ENCODE measurements around the gene PTPMT1.
"Not testable (repeated sequence)": the region's sequence is repeated elsewhere in the genome, so short reads cannot be mapped to it uniquely, and the experiment has no call there.

The PTPMT1 gene, protein sequence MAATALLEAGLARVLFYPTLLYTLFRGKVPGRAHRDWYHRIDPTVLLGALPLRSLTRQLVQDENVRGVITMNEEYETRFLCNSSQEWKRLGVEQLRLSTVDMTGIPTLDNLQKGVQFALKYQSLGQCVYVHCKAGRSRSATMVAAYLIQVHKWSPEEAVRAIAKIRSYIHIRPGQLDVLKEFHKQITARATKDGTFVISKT

GRCh38 chr11:47565340-47566148 lies at the start of gene PTPMT1:
Gene PTPMT1, plus strand, starts transcription at chr11:47565599. Its CDS starts 24 bp downstream, at chr11:47565623.
- in situ Hi-C loops (cut with MboI; ENCODE audit: low sequenced_read_pairs) = no loop called here

GRCh38 chr11:47516155-47516554 lies 49.2 kb upstream of the PTPMT1 start:
- in situ Hi-C loops (cut with MboI; ENCODE audit: low sequenced_read_pairs) = no loop called here

GRCh38 chr11:47516984-47517853 lies 48.2 kb upstream of the PTPMT1 start:
- in situ Hi-C loops (cut with MboI; ENCODE audit: low sequenced_read_pairs) = no loop called here

DNA sequence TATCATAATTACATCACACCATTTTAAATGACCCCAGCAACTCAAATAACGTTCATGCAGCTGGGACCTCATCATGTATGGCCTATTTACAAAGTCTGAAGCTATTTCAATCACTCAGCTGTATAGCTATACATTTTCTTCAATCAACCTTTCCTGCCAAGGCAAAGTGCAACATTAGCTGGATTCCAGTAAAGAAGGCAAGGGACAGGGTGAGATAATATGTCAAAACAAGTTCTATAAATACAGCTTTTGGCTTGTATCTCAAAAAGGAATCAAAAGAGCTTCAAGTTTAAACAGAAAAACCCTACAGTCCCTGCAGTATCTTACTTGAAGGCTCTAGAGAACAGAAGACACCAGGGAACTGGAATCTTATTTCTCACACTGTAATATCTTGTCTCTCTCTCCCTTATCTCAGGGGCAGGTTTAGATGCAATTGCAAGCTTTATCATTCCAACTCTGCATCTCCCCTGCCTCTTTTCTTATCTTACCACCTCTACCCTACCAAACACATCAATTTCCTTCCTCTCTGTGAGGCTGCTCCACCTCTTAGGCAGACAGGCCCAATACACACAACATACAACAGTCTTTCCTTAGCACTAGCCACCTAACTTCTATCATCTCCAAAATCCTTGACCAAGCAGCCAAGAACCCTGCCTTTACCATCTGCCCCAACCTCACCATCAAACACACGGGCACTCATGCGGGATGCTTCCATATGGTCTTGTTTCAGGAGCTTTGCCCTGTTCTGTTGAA lies 47.0 kb upstream of the PTPMT1 start:
- in situ Hi-C loops (cut with MboI; ENCODE audit: low sequenced_read_pairs) = no loop called here

- in situ Hi-C loops (cut with MboI; ENCODE audit: low sequenced_read_pairs) = no loop called here
Measured at GRCh38 chr11:47523490-47524225, 41.7 kb upstream of the PTPMT1 start.

- in situ Hi-C loops (cut with MboI; ENCODE audit: low sequenced_read_pairs) = no loop called here
Measured at GRCh38 chr11:47524291-47524874, 41.0 kb upstream of the PTPMT1 start.

DNA sequence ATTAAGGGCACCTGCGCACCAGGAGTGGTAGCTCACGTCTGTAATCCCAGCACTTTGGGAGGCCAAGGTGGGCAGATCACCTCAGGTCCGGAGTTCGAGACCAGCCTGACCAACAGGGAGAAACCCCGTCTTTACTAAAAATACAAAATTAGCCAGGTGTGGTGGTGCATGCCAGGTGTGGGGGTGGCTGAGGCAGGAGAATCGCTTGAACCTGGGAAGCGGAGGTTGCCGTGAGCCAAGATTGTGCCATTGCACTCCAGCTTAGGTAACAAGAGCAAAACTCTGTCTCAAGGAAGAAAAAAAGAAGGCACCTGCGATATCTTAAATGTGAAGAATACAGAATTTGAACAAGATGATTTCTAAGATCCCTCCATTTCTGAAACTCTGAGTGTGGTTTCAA lies 39.4 kb upstream of the PTPMT1 start:
- in situ Hi-C loops (cut with MboI; ENCODE audit: low sequenced_read_pairs) = not testable (repeated sequence)

DNA sequence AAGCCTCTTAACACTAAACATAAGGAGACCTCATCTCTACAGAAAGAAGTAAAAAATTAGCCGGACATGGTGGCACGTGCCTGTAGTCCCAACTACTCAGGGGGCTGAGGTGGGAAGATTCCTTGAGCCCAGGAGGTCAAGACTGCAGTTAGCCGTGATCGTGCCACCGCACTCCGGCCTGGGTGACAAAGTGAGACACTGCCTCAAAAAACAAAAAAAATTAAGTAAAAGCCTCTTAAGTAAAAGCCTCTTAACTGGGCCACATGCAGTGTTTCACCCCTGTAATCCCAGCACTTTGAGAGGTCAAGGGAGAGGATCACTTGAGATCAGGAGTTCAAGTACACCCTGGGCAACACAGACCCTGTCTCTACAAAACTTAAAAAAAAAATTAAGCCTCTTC lies 38.2 kb upstream of the PTPMT1 start:
- in situ Hi-C loops (cut with MboI; ENCODE audit: low sequenced_read_pairs) = no loop called here

DNA sequence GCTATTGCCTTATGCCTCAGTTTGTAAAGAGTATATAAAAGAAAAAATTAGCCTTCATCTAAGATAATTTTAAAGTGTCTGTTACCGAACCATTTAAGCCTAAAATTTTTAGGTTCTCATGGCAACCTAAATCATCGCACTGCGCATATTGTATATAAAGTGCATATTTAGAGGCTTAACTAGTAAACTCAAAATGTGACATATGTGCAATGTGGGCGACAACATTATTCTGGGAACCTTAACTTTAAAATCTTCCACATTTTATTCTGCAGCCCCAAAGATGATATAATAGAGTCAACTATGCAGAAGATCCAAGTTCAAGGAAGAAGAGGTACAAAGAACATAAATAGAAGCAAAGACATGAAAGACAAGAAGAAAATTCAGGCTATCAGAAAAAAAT lies 35.4 kb upstream of the PTPMT1 start:
- in situ Hi-C loops (cut with MboI; ENCODE audit: low sequenced_read_pairs) = no loop called here

- in situ Hi-C loops (cut with MboI; ENCODE audit: low sequenced_read_pairs) = not testable (repeated sequence)
Measured at GRCh38 chr11:47530721-47531120, 34.7 kb upstream of the PTPMT1 start.

DNA sequence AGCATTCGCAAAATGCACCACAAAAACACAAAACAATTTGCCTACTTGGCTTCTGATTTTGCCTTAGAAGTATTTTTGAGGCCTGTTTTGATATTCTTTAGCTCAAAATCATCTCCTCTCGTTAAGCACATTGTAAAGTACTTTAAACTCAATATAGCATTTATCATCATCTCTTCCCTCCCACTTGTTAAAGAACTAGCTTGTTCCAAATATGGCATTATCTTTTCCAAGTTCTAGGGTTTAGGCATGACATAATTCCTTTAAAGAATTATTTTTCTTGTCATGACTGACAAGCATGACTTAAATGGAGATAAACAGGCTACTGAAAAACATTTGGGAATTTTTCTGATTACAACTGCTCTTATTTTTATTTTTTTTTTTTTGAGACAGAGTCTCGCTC lies 33.7 kb upstream of the PTPMT1 start:
- in situ Hi-C loops (cut with MboI; ENCODE audit: low sequenced_read_pairs) = no loop called here

DNA sequence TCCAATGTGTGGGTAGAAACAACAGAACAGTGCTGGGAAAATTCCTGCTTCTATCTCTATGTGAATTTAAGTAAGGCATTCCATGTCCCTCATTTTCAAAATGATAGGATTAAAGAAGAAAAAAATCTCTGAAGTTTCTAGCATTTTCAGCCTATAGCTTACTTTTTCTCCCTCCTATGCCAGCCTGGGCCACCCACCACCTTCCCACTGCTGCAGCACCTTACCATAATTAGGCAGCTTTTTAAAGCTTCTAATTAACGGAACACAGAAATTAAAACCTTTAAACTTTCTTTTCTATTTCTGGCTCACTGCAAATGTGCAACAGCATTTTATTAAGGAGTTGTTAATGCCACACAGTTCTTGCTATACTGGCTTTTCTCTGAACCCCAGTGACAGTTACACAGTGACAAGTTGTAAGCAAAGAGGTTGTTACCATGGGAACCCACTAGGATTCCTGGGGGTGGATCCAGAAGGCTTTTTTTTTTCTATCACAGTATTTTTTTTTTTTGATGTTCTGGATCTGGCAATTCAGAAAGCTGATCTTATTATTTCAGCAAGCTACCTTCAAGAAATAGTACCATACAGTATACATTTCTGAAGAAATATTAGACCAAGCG lies 32.7 kb upstream of the PTPMT1 start:
- in situ Hi-C loops (cut with MboI; ENCODE audit: low sequenced_read_pairs) = no loop called here

DNA sequence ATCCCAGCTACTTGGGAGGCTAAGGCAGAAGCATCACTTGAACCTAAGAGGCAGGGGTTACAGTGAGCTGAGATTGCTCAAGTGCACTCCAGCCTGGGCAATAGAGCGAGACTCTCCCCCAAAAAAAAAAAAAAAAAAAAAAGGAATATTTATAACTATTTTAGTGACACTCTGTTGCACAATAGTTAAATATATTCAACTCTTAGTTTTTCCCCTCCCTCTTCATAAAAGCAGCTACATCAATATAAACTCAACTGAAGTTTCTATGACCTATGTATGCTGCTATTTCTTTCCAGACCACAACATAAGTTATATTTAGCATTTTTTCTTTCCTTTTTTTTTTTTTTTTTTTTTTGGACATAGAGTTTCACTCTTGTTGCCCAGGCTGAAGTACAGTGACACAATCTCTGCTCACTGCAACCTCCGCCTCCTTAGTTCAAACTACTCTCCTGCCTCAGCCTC lies 31.7 kb upstream of the PTPMT1 start:
- in situ Hi-C loops (cut with MboI; ENCODE audit: low sequenced_read_pairs) = no loop called here

DNA sequence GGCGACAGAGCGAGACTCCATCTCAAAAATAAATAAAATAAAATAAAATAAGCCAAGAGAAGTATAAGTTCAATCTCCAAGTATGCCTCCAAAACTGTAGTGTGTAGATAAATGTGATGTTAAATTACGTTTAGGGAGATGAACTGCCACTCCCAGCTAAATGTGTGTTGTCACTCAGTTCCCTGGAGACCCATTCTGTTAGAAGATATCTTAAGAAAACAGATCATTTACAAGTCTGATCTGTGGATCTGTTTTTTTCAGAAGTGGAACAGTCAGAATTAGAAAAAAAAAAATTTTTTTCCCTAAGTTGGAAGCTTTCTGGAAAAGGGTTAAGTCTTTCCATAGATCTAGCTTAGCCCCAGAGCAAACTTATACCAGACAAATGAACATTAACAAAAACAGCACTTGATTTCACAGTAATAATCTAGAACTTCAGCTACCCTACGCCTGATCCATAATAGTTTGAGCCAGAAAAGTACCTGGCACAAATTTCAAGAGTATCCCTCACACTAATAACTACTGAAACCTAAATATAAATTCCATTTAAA lies 30.6 kb upstream of the PTPMT1 start:
- in situ Hi-C loops (cut with MboI; ENCODE audit: low sequenced_read_pairs) = no loop called here

- in situ Hi-C loops (cut with MboI; ENCODE audit: low sequenced_read_pairs) = no loop called here
Measured at GRCh38 chr11:47536915-47537314, 28.5 kb upstream of the PTPMT1 start.

GRCh38 chr11:47538741-47539565 lies 26.4 kb upstream of the PTPMT1 start:
- in situ Hi-C loops (cut with MboI; ENCODE audit: low sequenced_read_pairs) = no loop called here

- in situ Hi-C loops (cut with MboI; ENCODE audit: low sequenced_read_pairs) = no loop called here
Measured at GRCh38 chr11:47539681-47540039, 25.7 kb upstream of the PTPMT1 start.

GRCh38 chr11:47541070-47541469 lies 24.3 kb upstream of the PTPMT1 start:
- in situ Hi-C loops (cut with MboI; ENCODE audit: low sequenced_read_pairs) = no loop called here
